Airway epithelial cell (primary cell): Measurements from ENCODE around the gene OR2M7. TPM values are rescaled to one million over a fixed set of nuclear protein-coding genes. Genes with fewer than 3 reads are reported as not detected.

Experiments
- total RNA-seq: library from RNA; depleted of rRNA; stranded (reverse); fragments of >200 nt; gene quantifications from 2 replicates; pipeline ENCODE4 v1.2.3, GENCODE V29; 2015

Gene OR2M7
- total RNA-seq = not detected in 2 replicates

GRCh38 chr1:248324468-248324867 lies at the start of gene OR2M7:
OR2M7 (minus strand) TSS chr1:248324568; CDS start chr1:248324568, 0 bp downstream.

GRCh38 chr1:248361121-248361715 lies 36.9 kb upstream of the OR2M7 start, which contains the start of gene OR2T4:
OR2T4 (plus strand) TSS chr1:248361665; CDS start chr1:248361665, 0 bp downstream.

GRCh38 chr1:248348475-248348874 lies 24.1 kb upstream of the OR2M7 start, which contains the start of gene OR14C36:
OR14C36 (plus strand) TSS chr1:248348775; CDS start chr1:248348775, 0 bp downstream.

GRCh38 chr1:248303324-248303723 lies 21.0 kb downstream of the OR2M7 start, which contains the start of gene OR2T12:
OR2T12 (minus strand) TSS chr1:248303424; CDS start chr1:248295578, 7,846 bp downstream.

GRCh38 chr1:248277876-248278275 lies 46.5 kb downstream of the OR2M7 start, which contains the start of gene OR2T33:
OR2T33 (minus strand) TSS chr1:248277976; CDS start chr1:248273814, 4,162 bp downstream.

Other genes with a start within 250 kb of the OR2M7 start
- gene OR2L13, start 229.4 kb downstream of the OR2M7 start, total RNA-seq = not detected in 2 replicates
- gene OR2M5, start 179.4 kb downstream of the OR2M7 start, total RNA-seq = not detected in 2 replicates
- gene OR2M2, start 149.7 kb downstream of the OR2M7 start, total RNA-seq = not detected in 2 replicates
- not detected in 2 replicates for gene OR2M3, start 127.3 kb downstream of the OR2M7 start, total RNA-seq
- not detected in 2 replicates for gene OR2M4, start 93.2 kb downstream of the OR2M7 start, total RNA-seq
- gene OR2T33, start 46.6 kb downstream of the OR2M7 start, total RNA-seq = not detected in 2 replicates
- gene OR2T12, start 21.1 kb downstream of the OR2M7 start, total RNA-seq = not detected in 2 replicates
- gene OR14C36, start 24.2 kb upstream of the OR2M7 start, total RNA-seq = not detected in 2 replicates
- not detected in 2 replicates for gene OR2T4, start 37.1 kb upstream of the OR2M7 start, total RNA-seq
- not detected in 2 replicates for gene OR2T6, start 51.2 kb upstream of the OR2M7 start, total RNA-seq
- gene OR2T1, start 78.5 kb upstream of the OR2M7 start, total RNA-seq = not detected in 2 replicates
- not detected in 2 replicates for gene OR2T2, start 121.1 kb upstream of the OR2M7 start, total RNA-seq
- gene OR2T3, start 148.8 kb upstream of the OR2M7 start, total RNA-seq = not detected in 2 replicates
- gene OR2T5, start 164.0 kb upstream of the OR2M7 start, total RNA-seq = not detected in 2 replicates
- gene OR2G6, start 183.5 kb upstream of the OR2M7 start, total RNA-seq = not detected in 2 replicates
- not detected in 2 replicates for gene OR2T29, start 238.2 kb upstream of the OR2M7 start, total RNA-seq